ENCODE results near the gene COLGALT1. TPM values are rescaled to one million over a fixed set of nuclear protein-coding genes. Genes with fewer than 3 reads are reported as not detected.

COLGALT1 gene
- total RNA-seq, 2 experiments from 2014 or later, result 49.6 to 68.6 TPM

GRCh38 chr19:17580470-17581144 lies 25.2 kb downstream of the COLGALT1 start:
- H3K27ac ChIP-seq (ENCODE audit: low read depth, low read length, poor library complexity, severe bottlenecking), result no peak overlapping the region
- no peak overlapping the region for H2AFZ ChIP-seq (ENCODE audit: low read length)
- TF ChIP-seq, protein P1, sequence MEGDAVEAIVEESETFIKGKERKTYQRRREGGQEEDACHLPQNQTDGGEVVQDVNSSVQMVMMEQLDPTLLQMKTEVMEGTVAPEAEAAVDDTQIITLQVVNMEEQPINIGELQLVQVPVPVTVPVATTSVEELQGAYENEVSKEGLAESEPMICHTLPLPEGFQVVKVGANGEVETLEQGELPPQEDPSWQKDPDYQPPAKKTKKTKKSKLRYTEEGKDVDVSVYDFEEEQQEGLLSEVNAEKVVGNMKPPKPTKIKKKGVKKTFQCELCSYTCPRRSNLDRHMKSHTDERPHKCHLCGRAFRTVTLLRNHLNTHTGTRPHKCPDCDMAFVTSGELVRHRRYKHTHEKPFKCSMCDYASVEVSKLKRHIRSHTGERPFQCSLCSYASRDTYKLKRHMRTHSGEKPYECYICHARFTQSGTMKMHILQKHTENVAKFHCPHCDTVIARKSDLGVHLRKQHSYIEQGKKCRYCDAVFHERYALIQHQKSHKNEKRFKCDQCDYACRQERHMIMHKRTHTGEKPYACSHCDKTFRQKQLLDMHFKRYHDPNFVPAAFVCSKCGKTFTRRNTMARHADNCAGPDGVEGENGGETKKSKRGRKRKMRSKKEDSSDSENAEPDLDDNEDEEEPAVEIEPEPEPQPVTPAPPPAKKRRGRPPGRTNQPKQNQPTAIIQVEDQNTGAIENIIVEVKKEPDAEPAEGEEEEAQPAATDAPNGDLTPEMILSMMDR (conservative IDR thresholded peaks at IDR 0.05; ENCODE audit: low read length), result no peak
- TF ChIP-seq EZH2phosphoT487 (IDR thresholded peaks at IDR 0.05; ENCODE audit: borderline replicate concordance, low read depth, low read length), result no peak
- H3K9me3 ChIP-seq (ENCODE audit: low read length), result no peaks in the 10 kb centered on the region
- ChIA-PET CTCF (ENCODE audit: unreplicated experiment) (interaction anchor here (0.5 kb wide), 1 partner anchor 189 kb away, joined by 4 read pairs; no protein-coding TSS in a partner anchor), POLR2A (interaction anchor here (1.1 kb wide), 1 partner anchor 69 kb away, joined by 3 read pairs; the partner anchor contains the start of gene PGLS)
- DNase-seq (ENCODE audit: low spot score), result no peak
- no peaks in the 10 kb centered on the region for H3K79me2 ChIP-seq (ENCODE audit: insufficient read depth, low read depth, low read length)
- no TSS peak for BruUV-seq (replicated peaks)
- no peaks in the 10 kb centered on the region for H4K20me1 ChIP-seq (ENCODE audit: insufficient read depth, low read length)
- no peak overlapping the region for H3K4me3 ChIP-seq (ENCODE audit: low read depth, low read length, poor library complexity, severe bottlenecking)
- no peak overlapping the region for H3K4me2 ChIP-seq (ENCODE audit: low read length)
- intact Hi-C loops (cut with micrococcal nuclease; ENCODE audit: unreplicated experiment), result no loop called here
- H3K4me1 ChIP-seq (ENCODE audit: insufficient read depth, low read length, poor library complexity, severe bottlenecking), result peaks cover 11% of the 10 kb centered on the region
- peaks cover 64% of the 10 kb centered on the region for H3K36me3 ChIP-seq (ENCODE audit: insufficient read depth, low read length)
- H3K9me2 ChIP-seq (ENCODE audit: insufficient read depth, low read length), result no peaks in the 10 kb centered on the region

GRCh38 chr19:17581211-17581874 lies 25.9 kb downstream of the COLGALT1 start:
- DNase-seq (ENCODE audit: low spot score), result no peak
- CTCF ChIA-PET (ENCODE audit: unreplicated experiment), result interaction anchor here (0.5 kb wide), 1 partner anchor 190 kb away, joined by 4 read pairs; no protein-coding TSS in a partner anchor
- H3K36me3 ChIP-seq (ENCODE audit: insufficient read depth, low read length), result peaks cover 57% of the 10 kb centered on the region

More at GRCh38 chr19:17581211-17581874, 25.9 kb downstream of the COLGALT1 start:
- Histone ChIP-seq H3K9me2 (ENCODE audit: insufficient read depth, low read length) (no peaks in the 10 kb centered on the region), H3K4me3 (ENCODE audit: low read depth, low read length, poor library complexity, severe bottlenecking) (no peak overlapping the region), H3K79me2 (ENCODE audit: insufficient read depth, low read depth, low read length) (no peaks in the 10 kb centered on the region), H2AFZ (ENCODE audit: low read length) (no peak overlapping the region), H3K4me2 (ENCODE audit: low read length) (no peak overlapping the region), H3K27ac (ENCODE audit: low read depth, low read length, poor library complexity, severe bottlenecking) (no peak overlapping the region), H3K9me3 (ENCODE audit: low read length) (no peaks in the 10 kb centered on the region), H4K20me1 (ENCODE audit: insufficient read depth, low read length) (no peaks in the 10 kb centered on the region), H3K4me1 (ENCODE audit: insufficient read depth, low read length, poor library complexity, severe bottlenecking) (peaks cover 11% of the 10 kb centered on the region)
- BruUV-seq (replicated peaks), result no TSS peak
- no peak for TF ChIP-seq EZH2phosphoT487 (IDR thresholded peaks at IDR 0.05; ENCODE audit: borderline replicate concordance, low read depth, low read length)
- TF ChIP-seq, protein P1 (conservative IDR thresholded peaks at IDR 0.05; ENCODE audit: low read length), result no peak
- POLR2A ChIA-PET, result no interaction called here
- intact Hi-C loops (cut with micrococcal nuclease; ENCODE audit: unreplicated experiment), result no loop called here

All from OCI-LY7 (cell line).